Measurements from ENCODE around the gene STK40.

GRCh38 chr1:36421649-36422048, 35.9 kb upstream of the STK40 start:
- no peak for TF ChIP-seq ZSCAN32 (CRISPR knock-in tag; IDR thresholded peaks at IDR 0.05)
- no peak for TF ChIP-seq MTF1 (CRISPR knock-in tag; IDR thresholded peaks at IDR 0.05; ENCODE audit: borderline replicate concordance)
- no peak for TF ChIP-seq ZNF143 (CRISPR knock-in tag; IDR thresholded peaks at IDR 0.05)
- TF ChIP-seq ZNF175 (CRISPR knock-in tag; IDR thresholded peaks at IDR 0.05; ENCODE audit: low read depth): no peak
- TF ChIP-seq CBFB (CRISPR knock-in tag; IDR thresholded peaks at IDR 0.05): no peak
- no peak for TF ChIP-seq SMC3 (conservative IDR thresholded peaks at IDR 0.05; ENCODE audit: insufficient read depth, low read depth, low read length)
- no peak for TF ChIP-seq RCOR1 (IDR thresholded peaks at IDR 0.05; ENCODE audit: borderline replicate concordance in 1 of 2, low read depth in 2 of 2, low read length in 2 of 2)
- TF ChIP-seq POLR2A (conservative IDR thresholded peaks at IDR 0.05): no peak
- no peak for TF ChIP-seq CTCF (IDR thresholded peaks at IDR 0.05 in 2 of 3, conservative IDR thresholded peaks at IDR 0.05 in 1 of 3; ENCODE audit: insufficient read depth in 2 of 3, low read depth in 1 of 3, low read length in 3 of 3)
- TF ChIP-seq NR2C2 (CRISPR knock-in tag; IDR thresholded peaks at IDR 0.05): no peak
- TF ChIP-seq NR2C2 (tag; IDR thresholded peaks at IDR 0.05): no peak
